B cell (primary cell): Measurements from ENCODE around the gene RHOD. TPM values are rescaled to one million over a fixed set of nuclear protein-coding genes. Genes with fewer than 3 reads are reported as not detected.

ENCODE experiments used
- ATAC-seq: fragments of 200-7000 bp; cut with Tn5 transposase; one replicate; pipeline ENCODE4 v1.10.0; 2021; ENCODE audit warnings: low read depth, mild to moderate bottlenecking, moderate number of reproducible peaks, moderate library complexity
- CTCF ChIA-PET: fragments of 350-600 bp; sonication (Branson Sonifier 250); formaldehyde crosslinking; loops from one replicate; lab custom pipeline; 2021; ENCODE audit warnings: antibody characterized with exemption, inconsistent platforms; lab: Charles Lee
- POLR2A ChIA-PET: fragments of 350-600 bp; sonication (Branson Sonifier 250); formaldehyde crosslinking; loops from one replicate; lab custom pipeline; 2021; ENCODE audit warnings: antibody characterized with exemption; lab: Charles Lee
- DNase-seq: peaks from one replicate; pipeline ENCODE4 v3.0.0; 2013
- H2AFZ ChIP-seq: 2 replicates; pipeline ENCODE4 v1.6.1; 2012; ENCODE audit warnings: mild to moderate bottlenecking, low read depth, low read length; ENCODE audit not compliant: insufficient read depth, poor library complexity, severe bottlenecking
- H3K27ac ChIP-seq, 2 donors: 1 replicate in 1 of 2; 2 replicates in 1 of 2; pipeline ENCODE4 v1.5.1; 2012 to 2013; ENCODE audit warnings: low read length in 2 of 2, mild to moderate bottlenecking in 2 of 2, moderate library complexity in 1 of 2
- H3K27me3 ChIP-seq, 4 experiments: fragments of 200-600 bp in 1 of 4; sonication (generic) in 1 of 4; replicated peaks in 1 of 4; 1 replicate in 2 of 4; 2 replicates in 2 of 4; pipeline versions ENCODE4 v1.6.1 to v1.7.0; 2013 to 2016; ENCODE audit warnings: low read length in 3 of 4, mild to moderate bottlenecking in 2 of 4, mixed read lengths in 1 of 4, moderate library complexity in 1 of 4; ENCODE audit not compliant: insufficient read depth in 4 of 4, control insufficient read depth in 3 of 4; ENCODE audit errors: control extremely low read depth in 1 of 4
- H3K36me3 ChIP-seq, 2 experiments: replicated peaks in 1 of 2; 1 replicate in 1 of 2; 2 replicates in 1 of 2; pipeline versions ENCODE4 v1.6.1 to v1.7.1; 2013; ENCODE audit warnings: low read length in 1 of 2; ENCODE audit not compliant: insufficient read depth in 2 of 2, control insufficient read depth in 1 of 2; ENCODE audit errors: control extremely low read depth in 1 of 2, extremely low read depth in 1 of 2
- H3K4me1 ChIP-seq, 2 donors: fragments of 200-600 bp in 1 of 2; sonication (generic) in 1 of 2; 1 replicate in 1 of 2; 2 replicates in 1 of 2; pipeline versions ENCODE4 v1.5.1 to v1.6.1; 2013 to 2017; ENCODE audit warnings: low read length in 2 of 2; ENCODE audit not compliant: control insufficient read depth in 2 of 2, insufficient read depth in 2 of 2
- H3K4me2 ChIP-seq: replicated peaks from 2 replicates; pipeline ENCODE3; 2012; ENCODE audit warnings: mild to moderate bottlenecking, low read depth, low read length; ENCODE audit not compliant: poor library complexity, severe bottlenecking
- H3K4me3 ChIP-seq, 5 experiments: fragments of 200-600 bp in 1 of 5; sonication (generic) in 1 of 5; 1 replicate in 3 of 5; 2 replicates in 2 of 5; pipeline versions ENCODE4 v1.5.1 to v1.7.0; 2011 to 2016; ENCODE audit warnings: low read length in 4 of 5, mild to moderate bottlenecking in 4 of 5, low read depth in 2 of 5, control low read depth in 1 of 5, moderate library complexity in 1 of 5; ENCODE audit not compliant: insufficient read depth in 1 of 5; ENCODE audit errors: control extremely low read depth in 1 of 5, extremely low read depth in 1 of 5
- H3K79me2 ChIP-seq: fragments of 200-600 bp; sonication (generic); one replicate; pipeline ENCODE4 v1.6.0; 2016; ENCODE audit warnings: low read length; ENCODE audit not compliant: control insufficient read depth, insufficient read depth
- H3K9ac ChIP-seq: fragments of 200-600 bp; sonication (generic); 2 replicates; pipeline ENCODE4 v1.6.1; 2017; ENCODE audit warnings: mild to moderate bottlenecking, low read length, moderate library complexity
- H3K9me3 ChIP-seq, 3 donors: one replicate each; pipeline versions ENCODE4 v1.6.1 to v1.7.1; 2013; ENCODE audit warnings: low read length in 2 of 3; ENCODE audit not compliant: control insufficient read depth in 2 of 3, insufficient read depth in 1 of 3; ENCODE audit errors: control extremely low read depth in 1 of 3
- H4K20me1 ChIP-seq: 2 replicates; pipeline ENCODE4 v1.6.0; 2012; ENCODE audit warnings: mild to moderate bottlenecking, low read length; ENCODE audit not compliant: insufficient read depth, control insufficient read depth, poor library complexity, severe bottlenecking
- H3K27ac Mint-ChIP-seq: one replicate; pipeline ENCODE4 v1.8.0; 2021; ENCODE audit warnings: mixed read lengths
- H3K27me3 Mint-ChIP-seq: one replicate; pipeline ENCODE4 v1.8.0; 2021; ENCODE audit warnings: mixed read lengths
- H3K4me1 Mint-ChIP-seq: one replicate; pipeline ENCODE4 v1.8.0; 2021; ENCODE audit warnings: mixed read lengths
- H3K4me3 Mint-ChIP-seq: one replicate; pipeline ENCODE4 v1.8.0; 2021; ENCODE audit warnings: mixed read lengths
- H3K9me3 Mint-ChIP-seq: one replicate; pipeline ENCODE4 v1.8.0; 2022; ENCODE audit warnings: mixed read lengths; ENCODE audit not compliant: insufficient read depth
- CTCF ChIP-seq: fragments of 200-600 bp; IDR thresholded peaks from one replicate; pipeline ENCODE4 v1.8.0; 2022; ENCODE audit warnings: antibody characterized with exemption, mild to moderate bottlenecking
- EZH2 ChIP-seq: IDR thresholded peaks from 2 replicates; pipeline ENCODE4 v1.6.1; 2012; ENCODE audit warnings: borderline replicate concordance, low read depth, mild to moderate bottlenecking, moderate library complexity, low read length; ENCODE audit not compliant: insufficient read depth, poor library complexity, severe bottlenecking
- WGBS: methylation state at CpG from one replicate; pipeline ENCODE4 v1.1.5; 2013; ENCODE audit warnings: missing lambda C conversion rate; ENCODE audit not compliant: insufficient coverage; 5-methylcytosine and 5-hydroxymethylcytosine counted together
- intact Hi-C: fragments of 100-400 bp; cut with micrococcal nuclease; formaldehyde crosslinking; loops from one replicate; pipeline ENCODE4 v1.10.0; 2022
- polyA plus RNA-seq: library from polyadenylated mRNA; depleted of rRNA; stranded (reverse); fragments of >200 nt; gene quantifications from 2 replicates; pipeline ENCODE4 v1.2.3, GENCODE V29; 2012
- total RNA-seq, 2 donors: library from RNA; stranded (reverse); fragments of 120-200 nt in 1 of 2; gene quantifications; 1 replicate in 1 of 2; 2 replicates in 1 of 2; pipeline versions ENCODE4 v1.2.3 to v1.2.4, GENCODE V29; 2013 to 2022

RHOD gene
- total and polyA plus RNA-seq, 2 donors (not counting 1 experiment from before 2014, with no cell fraction given), result 0.42 to 0.48 TPM

- Histone ChIP-seq H3K4me2 (no peak overlapping the region), H3K4me3 (no peak overlapping the region), H3K9ac (no peak overlapping the region), H4K20me1 (no peaks in the 10 kb centered on the region), H3K4me1 (peaks cover 9% of the 10 kb centered on the region in 2 donors), H3K79me2 (no peaks in the 10 kb centered on the region), H3K9me3 (peaks cover 0 to 4% (median 0%) of the 10 kb centered on the region in 3 donors), H3K27me3 (peaks cover 0 to 14% (median 6%) of the 10 kb centered on the region in 4 experiments), H3K36me3 (no peaks in the 10 kb centered on the region), H3K27ac (no peak overlapping the region), H2AFZ (no peak overlapping the region)
- ATAC-seq, result no peak
- no peak overlapping the region for H3K4me3 Mint-ChIP-seq
- TF ChIP-seq EZH2 (no peak), CTCF (no peak)
- H3K27me3 Mint-ChIP-seq, result peaks cover 10% of the 10 kb centered on the region
- ChIA-PET CTCF (no interaction called here), POLR2A (no interaction called here)
- peaks cover 13% of the 10 kb centered on the region for H3K4me1 Mint-ChIP-seq
- no peaks in the 10 kb centered on the region for H3K9me3 Mint-ChIP-seq
- intact Hi-C loops, result no loop called here
- no peak for DNase-seq
- H3K27ac Mint-ChIP-seq, result no peak overlapping the region
- 84% methylated on average over 7 of the region's 8 CpGs for WGBS
Observed at GRCh38 chr11:67058506-67058905, 1.9 kb downstream of the RHOD start.

- H3K27ac ChIP-seq, result no peak overlapping the region
- DNase-seq (no peak), ATAC-seq (no peak)
- no peak for TF ChIP-seq EZH2
- no peak for TF ChIP-seq CTCF
- CTCF ChIA-PET, result no interaction called here
- intact Hi-C loops, result no loop called here
- H3K4me1 ChIP-seq, result peaks cover 9% of the 10 kb centered on the region in 2 donors
- peaks cover 0 to 14% (median 6%) of the 10 kb centered on the region in 4 experiments for H3K27me3 ChIP-seq
- H4K20me1 ChIP-seq, result no peaks in the 10 kb centered on the region
- POLR2A ChIA-PET, result no interaction called here
- Mint-ChIP-seq H3K27me3 (peaks cover 4% of the 10 kb centered on the region), H3K4me3 (no peak overlapping the region), H3K27ac (no peak overlapping the region), H3K9me3 (no peaks in the 10 kb centered on the region), H3K4me1 (peaks cover 13% of the 10 kb centered on the region)
- H3K36me3 ChIP-seq, result no peaks in the 10 kb centered on the region
- no peak overlapping the region for H3K4me2 ChIP-seq
- H3K9me3 ChIP-seq, result peaks cover 0 to 4% (median 0%) of the 10 kb centered on the region in 3 donors
- WGBS, result 89% methylated on average over 3 of the region's 3 CpGs
- H3K9ac ChIP-seq, result no peak overlapping the region
- H2AFZ ChIP-seq, result no peak overlapping the region
- H3K4me3 ChIP-seq, result no peak overlapping the region
- H3K79me2 ChIP-seq, result no peaks in the 10 kb centered on the region
Observed at GRCh38 chr11:67059671-67060070, 3.0 kb downstream of the RHOD start.
